ENCODE data around the gene NUAK2.
"Not testable (repeated sequence)": the region's sequence is repeated elsewhere in the genome, so short reads cannot be mapped to it uniquely, and the experiment has no call there.

NUAK2 gene

GRCh38 chr1:205294175-205294917 lies 27.2 kb downstream of the NUAK2 start:
- DNase-seq: no peak

- DNase-seq: no peak
Measured at GRCh38 chr1:205293350-205294074, 28.0 kb downstream of the NUAK2 start.

GRCh38 chr1:205291596-205291995 lies 29.9 kb downstream of the NUAK2 start:
- DNase-seq: no peak

- DNase-seq: no peak
Measured at GRCh38 chr1:205287767-205288559, 33.6 kb downstream of the NUAK2 start.

- DNase-seq: no peak
Measured at GRCh38 chr1:205287076-205287475, 34.5 kb downstream of the NUAK2 start.

- DNase-seq: no peak
Measured at GRCh38 chr1:205286335-205286950, 35.1 kb downstream of the NUAK2 start.

- no peak for DNase-seq
Measured at GRCh38 chr1:205285381-205286101, 36.0 kb downstream of the NUAK2 start.

- peak; percentile 96 for DNase-seq
Measured at GRCh38 chr1:205284420-205285144, 37.0 kb downstream of the NUAK2 start.

GRCh38 chr1:205283270-205284147 lies 38.0 kb downstream of the NUAK2 start:
- no peak for DNase-seq

GRCh38 chr1:205280666-205281395 lies 40.7 kb downstream of the NUAK2 start:
- not testable (repeated sequence) for DNase-seq

GRCh38 chr1:205279986-205280385 lies 41.6 kb downstream of the NUAK2 start:
- DNase-seq: no peak

GRCh38 chr1:205276689-205277065 lies 44.9 kb downstream of the NUAK2 start:
- DNase-seq: no peak

GRCh38 chr1:205275916-205276688 lies 45.4 kb downstream of the NUAK2 start:
- no peak for DNase-seq

GRCh38 chr1:205275133-205275532 lies 46.4 kb downstream of the NUAK2 start:
- DNase-seq: peak in 1 of 2 experiments; percentile 33

- no peak for DNase-seq
Measured at GRCh38 chr1:205274041-205274691, 47.4 kb downstream of the NUAK2 start.

- peak; percentile 85 to 93 for DNase-seq
Measured at GRCh38 chr1:205273551-205273982, 48.0 kb downstream of the NUAK2 start.

GRCh38 chr1:205272536-205272935 lies 49.0 kb downstream of the NUAK2 start:
- no peak for DNase-seq

GRCh38 chr1:205271745-205272144 lies 49.8 kb downstream of the NUAK2 start:
- DNase-seq: no peak

- no peak for DNase-seq
Measured at GRCh38 chr1:205271277-205271676, 50.3 kb downstream of the NUAK2 start.
